Retinal pigment epithelial cell (primary cell): ENCODE data around the gene NCOA6.

Experiments used
- DNase-seq: peaks from one replicate; pipeline ENCODE4 v3.0.0-alpha.2; 2010; ENCODE audit warnings: low read depth
- H3K4me3 ChIP-seq: 2 replicates; pipeline ENCODE4 v1.5.1; 2011; ENCODE audit warnings: mild to moderate bottlenecking, low read length, control low read depth, moderate library complexity
- TF ChIP-seq, protein P1 (sequence below): conservative IDR thresholded peaks from 2 replicates; pipeline ENCODE4 v1.5.1; 2011; ENCODE audit warnings: low read depth, low read length, control low read depth, inconsistent platforms

Gene NCOA6

DNA sequence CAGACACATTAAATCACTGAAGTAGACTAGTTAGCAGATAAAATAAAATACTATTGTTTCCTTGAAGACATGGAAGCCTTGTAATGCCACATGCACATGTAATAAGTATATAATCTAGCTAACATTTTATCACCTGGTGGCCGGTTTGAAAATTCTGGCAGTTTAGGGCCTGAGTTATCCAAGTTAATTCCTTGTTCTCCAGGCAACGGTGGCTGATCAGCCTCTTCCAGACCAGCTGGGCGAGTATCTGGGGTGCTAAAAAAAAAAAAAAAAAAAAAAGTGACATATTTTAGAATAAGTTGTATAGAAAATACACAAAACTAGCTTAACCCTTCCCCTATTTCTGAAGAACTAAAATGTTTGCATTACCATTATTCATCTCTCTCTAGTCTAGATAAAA, 78.8 kb downstream of the NCOA6 start:
- DNase-seq: no peak
- H3K4me3 ChIP-seq: no peak overlapping the region
- TF ChIP-seq, protein P1, sequence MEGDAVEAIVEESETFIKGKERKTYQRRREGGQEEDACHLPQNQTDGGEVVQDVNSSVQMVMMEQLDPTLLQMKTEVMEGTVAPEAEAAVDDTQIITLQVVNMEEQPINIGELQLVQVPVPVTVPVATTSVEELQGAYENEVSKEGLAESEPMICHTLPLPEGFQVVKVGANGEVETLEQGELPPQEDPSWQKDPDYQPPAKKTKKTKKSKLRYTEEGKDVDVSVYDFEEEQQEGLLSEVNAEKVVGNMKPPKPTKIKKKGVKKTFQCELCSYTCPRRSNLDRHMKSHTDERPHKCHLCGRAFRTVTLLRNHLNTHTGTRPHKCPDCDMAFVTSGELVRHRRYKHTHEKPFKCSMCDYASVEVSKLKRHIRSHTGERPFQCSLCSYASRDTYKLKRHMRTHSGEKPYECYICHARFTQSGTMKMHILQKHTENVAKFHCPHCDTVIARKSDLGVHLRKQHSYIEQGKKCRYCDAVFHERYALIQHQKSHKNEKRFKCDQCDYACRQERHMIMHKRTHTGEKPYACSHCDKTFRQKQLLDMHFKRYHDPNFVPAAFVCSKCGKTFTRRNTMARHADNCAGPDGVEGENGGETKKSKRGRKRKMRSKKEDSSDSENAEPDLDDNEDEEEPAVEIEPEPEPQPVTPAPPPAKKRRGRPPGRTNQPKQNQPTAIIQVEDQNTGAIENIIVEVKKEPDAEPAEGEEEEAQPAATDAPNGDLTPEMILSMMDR: no peak

DNA sequence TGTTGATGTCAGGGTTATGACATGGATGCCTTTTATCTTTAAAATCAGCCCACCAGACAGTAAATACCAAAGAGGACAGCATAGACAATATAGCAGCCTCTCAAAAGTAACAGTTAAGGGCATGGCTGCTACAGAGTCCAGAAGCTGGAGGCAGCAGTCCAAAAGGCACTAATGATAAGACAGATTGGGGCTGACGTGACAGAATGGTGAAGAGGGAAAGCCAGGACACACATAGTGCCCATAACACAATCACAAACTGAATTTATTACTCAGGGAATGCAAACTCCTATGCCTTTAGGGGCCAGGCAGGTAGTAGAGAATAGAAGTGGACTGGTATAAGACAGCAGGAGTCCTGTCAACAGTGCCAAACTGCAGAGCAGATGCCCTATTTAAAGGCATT, 80.6 kb downstream of the NCOA6 start:
- H3K4me3 ChIP-seq: no peak overlapping the region
- TF ChIP-seq, protein P1: no peak
- DNase-seq: no peak

DNA sequence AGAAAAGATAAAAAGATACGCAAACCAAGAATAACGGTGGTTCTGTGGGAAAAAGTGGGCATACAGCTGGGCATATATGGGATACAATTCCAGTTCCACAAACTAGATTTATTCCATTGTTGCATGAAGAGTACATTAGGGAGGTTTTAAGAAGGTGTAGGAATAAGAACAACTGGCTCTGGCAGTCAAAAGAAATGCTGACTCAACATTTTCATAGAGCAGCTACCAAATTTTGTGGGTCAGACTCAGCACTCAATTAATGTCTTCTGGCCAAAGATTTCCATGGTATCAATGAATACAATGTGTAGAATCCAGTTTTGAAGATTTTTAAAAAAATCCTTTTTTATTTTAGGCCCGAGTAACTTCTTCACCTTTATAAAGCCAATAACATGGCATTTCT, 81.1 kb downstream of the NCOA6 start:
- TF ChIP-seq, protein P1: no peak
- DNase-seq: no peak
- H3K4me3 ChIP-seq: no peak overlapping the region

DNA sequence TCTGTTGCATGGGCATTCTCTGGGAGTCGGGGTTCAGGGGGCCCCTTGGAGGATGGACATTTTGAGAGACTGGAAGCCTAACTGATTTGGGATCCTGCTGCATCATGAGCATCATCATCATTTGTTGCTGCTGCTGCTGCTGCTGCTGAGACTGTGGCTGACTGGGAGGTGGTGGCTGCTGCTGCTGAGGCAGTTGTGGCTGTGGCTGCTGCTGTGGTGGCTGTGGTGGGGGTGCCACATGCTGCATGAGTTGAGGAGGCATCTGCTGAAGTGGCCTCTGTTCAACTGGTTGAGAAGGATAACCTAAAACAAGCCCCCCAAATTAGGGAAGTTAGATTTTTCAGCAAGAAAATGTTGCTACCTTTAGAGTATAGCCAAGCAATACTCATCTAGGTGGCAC, 82.4 kb downstream of the NCOA6 start:
- no peak overlapping the region for H3K4me3 ChIP-seq
- DNase-seq: no peak
- TF ChIP-seq, protein P1: no peak

DNA sequence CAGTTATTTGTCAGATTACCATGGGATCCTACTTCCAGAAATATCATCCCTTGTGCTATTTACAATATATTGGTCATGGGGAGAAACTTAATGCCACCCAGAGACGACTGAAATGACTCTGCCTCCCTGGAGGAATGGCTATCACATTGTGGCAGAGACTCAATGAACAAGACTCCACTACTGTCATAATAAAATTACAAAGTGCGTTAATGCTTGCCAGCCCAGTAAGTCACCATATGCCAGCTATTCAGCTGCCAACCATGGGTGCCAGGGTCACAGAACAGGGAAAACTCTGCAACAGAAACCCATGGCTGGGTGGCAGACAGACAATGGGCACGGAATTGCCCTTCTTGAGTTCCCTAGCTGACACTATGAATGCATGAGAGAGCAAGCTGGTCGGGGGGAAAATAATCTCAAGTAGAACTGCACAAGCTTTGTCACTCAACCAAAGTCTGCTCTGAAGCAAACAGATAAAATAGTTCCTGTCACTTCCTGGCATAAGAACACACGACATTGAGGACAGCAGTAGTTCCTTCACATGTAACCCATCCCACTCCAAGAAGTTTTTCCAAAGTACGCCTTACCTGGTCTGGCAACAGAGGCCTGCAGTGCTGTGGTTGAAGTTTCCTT, 89.2 kb downstream of the NCOA6 start:
- no peak overlapping the region for H3K4me3 ChIP-seq
- DNase-seq: no peak
- TF ChIP-seq, protein P1: no peak

DNA sequence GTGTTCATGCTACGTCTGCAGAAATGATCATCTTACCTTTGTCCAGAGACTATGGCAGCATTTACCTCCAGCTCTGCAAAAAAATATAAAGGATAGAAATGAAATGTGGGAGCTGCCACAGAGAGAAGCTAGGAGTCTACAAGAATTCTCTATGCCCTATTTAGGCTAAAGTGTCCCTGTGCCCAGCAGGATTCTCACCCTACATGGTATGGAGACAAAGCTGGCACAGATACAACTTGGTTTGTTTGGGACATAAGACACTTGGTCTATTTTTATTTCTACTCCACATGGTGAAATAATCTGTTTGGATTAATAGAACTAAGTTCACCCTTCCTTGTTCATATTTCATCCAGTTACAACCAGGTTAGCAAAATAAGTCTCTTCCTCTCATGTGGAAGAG, 92.9 kb downstream of the NCOA6 start:
- H3K4me3 ChIP-seq: no peak overlapping the region
- no peak for DNase-seq
- TF ChIP-seq, protein P1: no peak

DNA sequence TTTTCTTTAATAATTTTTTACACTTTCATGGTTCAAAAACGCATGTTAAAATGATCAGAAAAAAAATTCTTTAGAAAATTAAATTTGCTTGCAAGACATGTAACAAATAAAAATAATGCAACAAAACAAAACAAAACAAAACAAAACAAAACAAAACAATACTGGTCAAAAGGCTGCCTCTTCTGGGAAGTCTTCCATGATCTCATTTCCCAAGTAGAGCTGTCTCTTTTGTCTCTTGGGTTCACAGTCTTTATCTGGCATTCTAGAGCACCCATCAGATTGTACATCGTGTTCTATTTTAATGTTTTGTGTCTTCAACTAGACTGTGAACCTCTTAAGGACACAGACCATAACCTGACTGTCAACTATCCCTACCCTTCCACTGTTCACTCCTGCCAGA, 96.0 kb downstream of the NCOA6 start:
- DNase-seq: no peak
- no peak overlapping the region for H3K4me3 ChIP-seq
- TF ChIP-seq, protein P1: no peak
